Neural cell (in vitro differentiated cells): ENCODE measurements around the gene MFN1. TPM values are rescaled to one million over a fixed set of nuclear protein-coding genes. Genes with fewer than 3 reads are reported as not detected.

Source experiments
- H2AFZ ChIP-seq: fragments of 200-600, 300-800 bp; sonication (generic), shearing (Covaris generic); 2 replicates; pipeline ENCODE4 v1.6.0; 2014; ENCODE audit warnings: low read depth, mild to moderate bottlenecking, antibody characterized with exemption, low read length, moderate library complexity
- H3F3A ChIP-seq: fragments of 200-600 bp; shearing (Covaris generic); 2 replicates; pipeline ENCODE4 v1.6.1; 2016; ENCODE audit warnings: mild to moderate bottlenecking, moderate library complexity, mixed read lengths, antibody characterized with exemption, low read length; ENCODE audit not compliant: insufficient read depth, poor library complexity, severe bottlenecking
- H3K27ac ChIP-seq: fragments of 200-600, 300-800 bp; sonication (generic), shearing (Covaris generic); 2 replicates; pipeline ENCODE4 v1.5.1; 2014; ENCODE audit warnings: mild to moderate bottlenecking, low read length, moderate library complexity
- H3K27me3 ChIP-seq: fragments of 300-800, 200-600 bp; sonication (generic), shearing (Covaris generic); 2 replicates; pipeline ENCODE4 v1.6.0; 2014; ENCODE audit warnings: mild to moderate bottlenecking, low read depth, low read length, moderate library complexity; ENCODE audit not compliant: insufficient read depth
- H3K36me3 ChIP-seq: fragments of 300-800, 200-600 bp; sonication (generic), shearing (Covaris generic); 2 replicates; pipeline ENCODE4 v1.5.1; 2014; ENCODE audit warnings: mild to moderate bottlenecking, antibody characterized with exemption, low read length, moderate library complexity; ENCODE audit not compliant: insufficient read depth
- H3K4me2 ChIP-seq: fragments of 300-800, 200-600 bp; sonication (generic), shearing (Covaris generic); 2 replicates; pipeline ENCODE4 v1.6.0; 2014; ENCODE audit warnings: mild to moderate bottlenecking, low read length
- H3K4me3 ChIP-seq: fragments of 300-800, 200-600 bp; sonication (generic), shearing (Covaris generic); 2 replicates; pipeline ENCODE4 v1.5.1; 2014; ENCODE audit warnings: mild to moderate bottlenecking, low read length, moderate library complexity
- H3K79me2 ChIP-seq: fragments of 200-600 bp; shearing (Covaris generic); replicated peaks from 2 replicates; pipeline ENCODE4 v1.6.0; 2014; ENCODE audit warnings: mild to moderate bottlenecking, low read length, moderate library complexity; ENCODE audit not compliant: insufficient read depth
- H3K9ac ChIP-seq: fragments of 300-800, 200-600 bp; sonication (generic), shearing (Covaris generic); 2 replicates; pipeline ENCODE4 v1.6.1; 2016; ENCODE audit warnings: mild to moderate bottlenecking, low read length, mixed read lengths
- H3K9me2 ChIP-seq: fragments of 200-600 bp; shearing (Covaris generic); 2 replicates; pipeline ENCODE4 v1.6.1; 2016; ENCODE audit warnings: mild to moderate bottlenecking, low read length, mixed read lengths; ENCODE audit not compliant: insufficient read depth
- H3K9me3 ChIP-seq: fragments of 200-600, 300-800 bp; sonication (generic), shearing (Covaris generic); 2 replicates; pipeline ENCODE4 v1.6.1; 2016; ENCODE audit warnings: mild to moderate bottlenecking, mixed run types, low read length, moderate library complexity, mixed read lengths
- H4K20me1 ChIP-seq: fragments of 200-600 bp; shearing (Covaris generic); 2 replicates; pipeline ENCODE4 v1.6.1; 2016; ENCODE audit warnings: mild to moderate bottlenecking, mixed run types; ENCODE audit not compliant: insufficient read depth
- CTCF ChIP-seq: fragments of 450-650 bp; IDR thresholded peaks from 2 replicates; pipeline ENCODE4 v1.5.1; 2014; ENCODE audit warnings: antibody characterized with exemption, mild to moderate bottlenecking, moderate library complexity; ENCODE audit not compliant: poor library complexity, severe bottlenecking
- EP300 ChIP-seq: fragments of 450-650 bp; conservative IDR thresholded peaks from 2 replicates; pipeline ENCODE4 v1.6.1; 2014; ENCODE audit warnings: antibody characterized with exemption, mild to moderate bottlenecking, moderate library complexity; ENCODE audit not compliant: poor library complexity, severe bottlenecking
- EZH2 ChIP-seq: fragments of 200-600, 300-800 bp; shearing (Covaris generic), sonication (generic); IDR thresholded peaks from 2 replicates; pipeline ENCODE4 v1.6.1; 2014; ENCODE audit warnings: antibody characterized with exemption, low read length, borderline replicate concordance, mild to moderate bottlenecking; ENCODE audit not compliant: insufficient read depth, poor library complexity, severe bottlenecking
- MXI1 ChIP-seq: fragments of 450-650 bp; conservative IDR thresholded peaks from 2 replicates; pipeline ENCODE4 v1.6.1; 2014; ENCODE audit warnings: antibody characterized with exemption, mild to moderate bottlenecking; ENCODE audit not compliant: poor library complexity, severe bottlenecking
- POLR2AphosphoS5 ChIP-seq: IDR thresholded peaks from 2 replicates; pipeline ENCODE4 v1.6.1; 2012
- RAD21 ChIP-seq: fragments of 450-650 bp; conservative IDR thresholded peaks from 2 replicates; pipeline ENCODE4 v1.6.1; 2014; ENCODE audit warnings: antibody characterized with exemption, mild to moderate bottlenecking, moderate library complexity
- REST ChIP-seq: IDR thresholded peaks from 2 replicates; pipeline ENCODE4 v1.6.1; 2012; ENCODE audit warnings: borderline replicate concordance
- SMC3 ChIP-seq: fragments of 450-650 bp; conservative IDR thresholded peaks from 2 replicates; pipeline ENCODE4 v1.6.1; 2014; ENCODE audit warnings: antibody characterized with exemption, mild to moderate bottlenecking, moderate library complexity; ENCODE audit not compliant: poor library complexity
- TAF1 ChIP-seq: IDR thresholded peaks from 2 replicates; pipeline ENCODE4 v1.6.1; 2012; ENCODE audit warnings: low read depth
- polyA plus RNA-seq: library from polyadenylated mRNA; depleted of rRNA; stranded (reverse); fragments of >200 nt; gene quantifications from 2 replicates; pipeline ENCODE4 v1.2.3, GENCODE V29; 2014

MFN1 gene
- polyA plus RNA-seq, 1 donor from 2014 or later, result 78.8 TPM

GRCh38 chr3:179430277-179430870, 82.9 kb downstream of the MFN1 start:
- Histone ChIP-seq H3K4me2 (no peak overlapping the region), H2AFZ (no peak overlapping the region), H3K27ac (no peak overlapping the region), H4K20me1 (no peaks in the 10 kb centered on the region), H3K4me3 (no peak overlapping the region), H3K79me2 (no peaks in the 10 kb centered on the region), H3K9me3 (no peaks in the 10 kb centered on the region), H3K36me3 (no peaks in the 10 kb centered on the region), H3K9me2 (no peaks in the 10 kb centered on the region), H3K27me3 (no peaks in the 10 kb centered on the region), H3K9ac (no peak overlapping the region), H3F3A (no peaks in the 10 kb centered on the region)
- TF ChIP-seq RAD21 (no peak), SMC3 (no peak), TAF1 (no peak), POLR2AphosphoS5 (no peak), MXI1 (no peak), EP300 (no peak), CTCF (no peak), REST (no peak), EZH2 (no peak)

GRCh38 chr3:179432021-179432420, 84.5 kb downstream of the MFN1 start:
- no peak for TF ChIP-seq EP300
- TF ChIP-seq RAD21, result no peak
- TF ChIP-seq EZH2, result no peak
- TF ChIP-seq SMC3, result no peak
- TF ChIP-seq TAF1, result no peak
- Histone ChIP-seq H3K9ac (no peak overlapping the region), H3F3A (no peaks in the 10 kb centered on the region)

More at GRCh38 chr3:179432021-179432420, 84.5 kb downstream of the MFN1 start:
- Histone ChIP-seq H3K4me2 (no peak overlapping the region), H3K27ac (no peak overlapping the region), H3K79me2 (no peaks in the 10 kb centered on the region), H3K36me3 (no peaks in the 10 kb centered on the region), H4K20me1 (no peaks in the 10 kb centered on the region), H3K4me3 (no peak overlapping the region), H3K9me3 (no peaks in the 10 kb centered on the region), H2AFZ (no peak overlapping the region), H3K27me3 (no peaks in the 10 kb centered on the region), H3K9me2 (no peaks in the 10 kb centered on the region)
